GM18858 (cell line): ENCODE data around the gene CPXCR1.
"Not testable (repeated sequence)": the region's sequence is repeated elsewhere in the genome, so short reads cannot be mapped to it uniquely, and the experiment has no call there.

ENCODE experiments used
- ATAC-seq: cut with Tn5 transposase; IDR thresholded peaks from one replicate; pipeline ENCODE4 v1.9.1; 2021; ENCODE audit not compliant: unreplicated experiment

CPXCR1 gene

DNA sequence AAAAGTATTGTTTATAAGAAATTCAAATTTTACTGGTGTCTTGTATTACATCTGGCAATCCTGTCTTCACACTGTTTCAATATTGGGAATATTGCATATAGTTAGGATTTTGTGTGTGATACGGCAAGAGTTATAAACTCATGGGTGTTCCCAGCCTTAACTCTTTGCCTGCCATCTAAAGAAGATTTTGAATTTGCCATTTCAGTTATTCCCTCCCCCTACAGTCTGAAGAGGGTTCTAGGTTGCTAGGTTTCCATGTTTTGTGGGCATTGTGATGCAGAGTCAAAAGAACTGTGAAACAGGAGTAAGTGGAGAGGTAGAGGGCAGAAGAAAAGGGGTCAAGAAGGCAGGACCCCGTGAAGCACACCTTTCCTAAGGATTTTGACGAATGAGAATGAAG lies at the start of gene CPXCR1:
CPXCR1 (plus strand) TSS at position 301 of the 400 bp plus-strand sequence. CDS start 6,190 bp downstream, outside the sequence.
- ATAC-seq, result no peak

DNA sequence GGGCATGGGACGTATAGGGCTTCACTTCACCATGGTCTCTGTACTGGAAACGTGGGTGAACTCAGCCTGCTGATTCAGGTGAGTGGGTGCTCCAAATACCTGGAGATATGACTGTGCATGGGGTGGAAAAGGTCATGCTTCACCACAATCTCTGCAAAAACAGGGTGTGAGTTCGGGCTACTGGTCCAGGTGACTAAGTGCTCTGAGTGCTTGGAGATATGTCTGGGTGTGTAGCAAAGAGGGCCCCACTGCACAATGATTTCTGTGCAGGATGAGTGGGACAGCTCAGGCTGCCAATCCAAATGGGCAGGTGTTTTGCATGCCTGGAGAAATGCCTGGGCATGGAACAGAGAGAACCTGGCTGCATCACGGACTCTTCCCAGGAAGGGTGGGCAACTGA lies 11.2 kb upstream of the CPXCR1 start:
- ATAC-seq, result no peak

DNA sequence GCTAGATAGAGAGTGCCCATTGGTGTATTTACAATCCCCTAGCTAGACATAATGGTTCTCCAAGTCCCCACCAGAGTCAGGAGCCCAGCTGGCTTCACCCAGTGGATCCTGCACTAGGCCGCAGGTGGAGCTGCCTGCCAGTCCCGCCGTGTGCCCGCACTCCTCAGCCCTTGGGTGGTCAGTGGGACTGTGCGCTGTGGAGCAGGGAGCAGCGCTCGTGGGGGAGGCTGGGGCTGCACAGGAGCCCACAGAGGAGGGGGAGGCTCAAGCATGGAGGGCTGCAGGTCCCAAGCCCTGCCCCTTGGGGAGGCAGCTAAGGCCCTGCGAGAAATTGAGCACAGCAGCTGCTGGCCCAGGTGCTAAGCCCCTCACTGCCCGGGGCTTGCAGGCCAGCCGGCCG lies 810 bp upstream of the CPXCR1 start:
- ATAC-seq, result not testable (repeated sequence)

GRCh38 chrX:88752339-88752738 lies 5.3 kb downstream of the CPXCR1 start:
- ATAC-seq, result not testable (repeated sequence)

GRCh38 chrX:88789825-88790224 lies 42.8 kb downstream of the CPXCR1 start:
- no peak for ATAC-seq
